HG03571 (cell line): ENCODE measurements around the gene TMEM44.
"Not testable (repeated sequence)": the region's sequence is repeated elsewhere in the genome, so short reads cannot be mapped to it uniquely, and the experiment has no call there.

ENCODE experiments used
- ATAC-seq: cut with Tn5 transposase; IDR thresholded peaks from one replicate; pipeline ENCODE4 v1.9.1; 2021; ENCODE audit not compliant: unreplicated experiment

Gene TMEM44

GRCh38 chr3:194556086-194557056, 76.8 kb downstream of the TMEM44 start:
- no peak for ATAC-seq

GRCh38 chr3:194555175-194556062, 77.8 kb downstream of the TMEM44 start:
- no peak for ATAC-seq

- no peak for ATAC-seq
Observed at GRCh38 chr3:194554473-194555123, 78.6 kb downstream of the TMEM44 start.

GRCh38 chr3:194552327-194552949, 80.8 kb downstream of the TMEM44 start:
- no peak for ATAC-seq

- ATAC-seq = no peak
Observed at GRCh38 chr3:194549853-194550252, 83.4 kb downstream of the TMEM44 start.

- no peak for ATAC-seq
Observed at GRCh38 chr3:194548346-194549321, 84.6 kb downstream of the TMEM44 start.

GRCh38 chr3:194547042-194547441, 86.2 kb downstream of the TMEM44 start:
- ATAC-seq = no peak

- not testable (repeated sequence) for ATAC-seq
Observed at GRCh38 chr3:194545538-194545937, 87.7 kb downstream of the TMEM44 start.

GRCh38 chr3:194543550-194543949, 89.7 kb downstream of the TMEM44 start:
- ATAC-seq = no peak

- no peak for ATAC-seq
Observed at GRCh38 chr3:194541483-194541882, 91.7 kb downstream of the TMEM44 start.

GRCh38 chr3:194540274-194540905, 92.8 kb downstream of the TMEM44 start:
- no peak for ATAC-seq

GRCh38 chr3:194539498-194539897, 93.7 kb downstream of the TMEM44 start:
- ATAC-seq = no peak

GRCh38 chr3:194537732-194538247, 95.4 kb downstream of the TMEM44 start:
- no peak for ATAC-seq
